NCI-H2081 (cell line): ENCODE results near the gene ANKRD16.
"Not testable (repeated sequence)": the region's sequence is repeated elsewhere in the genome, so short reads cannot be mapped to it uniquely, and the experiment has no call there.

Experiments
- DNase-seq, 2 experiments: peaks; one replicate each; lab custom pipeline; 2025; lab: John Stamatoyannopoulos, UW

ANKRD16 gene

GRCh38 chr10:5889624-5890451, at the start of gene ANKRD16, which contains the start of gene FBH1:
Gene ANKRD16, minus strand, starts transcription at chr10:5889893. Its CDS starts 539 bp downstream, at chr10:5889354.
Gene FBH1, plus strand, starts transcription at chr10:5890243. Its CDS starts 103 bp downstream, at chr10:5890346.
- DNase-seq, result peak; percentile 89 to 95

- DNase-seq, result no peak
Measured at GRCh38 chr10:5938291-5938690, 48.6 kb upstream of the ANKRD16 start.

- no peak for DNase-seq
Measured at GRCh38 chr10:5937016-5937415, 47.3 kb upstream of the ANKRD16 start.

GRCh38 chr10:5935628-5936027, 45.9 kb upstream of the ANKRD16 start:
- DNase-seq, result no peak

- no peak for DNase-seq
Measured at GRCh38 chr10:5933909-5934546, 44.3 kb upstream of the ANKRD16 start.

GRCh38 chr10:5932345-5932744, 42.7 kb upstream of the ANKRD16 start:
- no peak for DNase-seq

GRCh38 chr10:5930272-5930671, 40.6 kb upstream of the ANKRD16 start:
- no peak for DNase-seq

- DNase-seq, result no peak
Measured at GRCh38 chr10:5929442-5929841, 39.7 kb upstream of the ANKRD16 start.

- no peak for DNase-seq
Measured at GRCh38 chr10:5927306-5927705, 37.6 kb upstream of the ANKRD16 start.

- no peak for DNase-seq
Measured at GRCh38 chr10:5924889-5925288, 35.2 kb upstream of the ANKRD16 start.

GRCh38 chr10:5921746-5922145, 32.1 kb upstream of the ANKRD16 start:
- no peak for DNase-seq

GRCh38 chr10:5919568-5919967, 29.9 kb upstream of the ANKRD16 start:
- no peak for DNase-seq

GRCh38 chr10:5918763-5919162, 29.1 kb upstream of the ANKRD16 start:
- DNase-seq, result no peak

- no peak for DNase-seq
Measured at GRCh38 chr10:5917305-5917704, 27.6 kb upstream of the ANKRD16 start.

GRCh38 chr10:5915451-5915850, 25.8 kb upstream of the ANKRD16 start:
- no peak for DNase-seq

GRCh38 chr10:5913736-5914135, 24.0 kb upstream of the ANKRD16 start:
- DNase-seq, result no peak

- DNase-seq, result no peak
Measured at GRCh38 chr10:5911670-5912069, 22.0 kb upstream of the ANKRD16 start.

- DNase-seq, result peak; percentile 62 to 86
Measured at GRCh38 chr10:5910323-5911100, 20.8 kb upstream of the ANKRD16 start.

GRCh38 chr10:5908676-5909075, 19.0 kb upstream of the ANKRD16 start:
- DNase-seq, result not testable (repeated sequence)

GRCh38 chr10:5906651-5907050, 17.0 kb upstream of the ANKRD16 start:
- DNase-seq, result no peak

GRCh38 chr10:5905854-5906507, 16.3 kb upstream of the ANKRD16 start:
- DNase-seq, result no peak

GRCh38 chr10:5904227-5904626, 14.5 kb upstream of the ANKRD16 start:
- DNase-seq, result no peak
